Measurements from ENCODE around the gene NUMBL.

GRCh38 chr19:40640744-40641143 lies 49.7 kb downstream of the NUMBL start:
- TF ChIP-seq EZH2phosphoT487 (IDR thresholded peaks at IDR 0.05; ENCODE audit: insufficient read depth, low read depth) (no peak), EZH2 (IDR thresholded peaks at IDR 0.05; ENCODE audit: insufficient read depth, poor library complexity, severe bottlenecking) (no peak)

Data from GM23248 (cell line).